ENCODE measurements around the gene MS4A8.

Gene MS4A8

DNA sequence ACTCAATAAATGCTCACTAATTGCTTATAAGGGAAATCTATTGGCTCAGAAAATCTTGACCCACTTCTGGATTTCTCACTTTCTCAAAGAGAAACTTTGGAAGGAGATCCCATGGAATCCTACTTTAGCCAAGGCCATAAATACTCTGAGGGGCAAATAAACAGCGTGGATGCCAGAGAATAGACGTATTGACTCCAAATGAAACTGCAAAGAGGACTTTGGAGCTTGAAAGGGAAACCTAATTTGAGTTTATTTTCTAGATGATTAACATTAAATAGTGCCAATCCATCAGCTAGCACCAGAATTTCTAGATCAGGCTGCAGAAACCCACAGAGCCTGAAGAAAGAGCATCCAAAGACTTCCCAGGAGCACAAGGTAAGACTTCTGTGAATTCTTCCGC lies 25.0 kb downstream of the MS4A8 start, which contains the start of gene MS4A18:
MS4A18 (plus strand) TSS at position 301 of the 400 bp plus-strand sequence.
- 93 to 100% methylated on average over 1 to 3 of the region's 3 CpGs for WGBS, 2 experiments (ENCODE audit: insufficient coverage in 2 of 2)
- Histone ChIP-seq H3K4me3 (ENCODE audit: extremely low read depth, insufficient read depth, low read length, poor library complexity, severe bottlenecking) (no peak within 1 kb of the TSS), H3K4me1 (ENCODE audit: control insufficient read depth, insufficient read depth, low read length, poor library complexity, severe bottlenecking) (no peaks in the 10 kb centered on the region), H3K36me3 (ENCODE audit: control insufficient read depth, insufficient read depth, low read length) (no peaks in the 10 kb centered on the region), H3K9me3 (ENCODE audit: control insufficient read depth, low read length) (no peaks in the 10 kb centered on the region), H3K27ac (ENCODE audit: low read depth, low read length, severe bottlenecking) (no peak within 1 kb of the TSS)

DNA sequence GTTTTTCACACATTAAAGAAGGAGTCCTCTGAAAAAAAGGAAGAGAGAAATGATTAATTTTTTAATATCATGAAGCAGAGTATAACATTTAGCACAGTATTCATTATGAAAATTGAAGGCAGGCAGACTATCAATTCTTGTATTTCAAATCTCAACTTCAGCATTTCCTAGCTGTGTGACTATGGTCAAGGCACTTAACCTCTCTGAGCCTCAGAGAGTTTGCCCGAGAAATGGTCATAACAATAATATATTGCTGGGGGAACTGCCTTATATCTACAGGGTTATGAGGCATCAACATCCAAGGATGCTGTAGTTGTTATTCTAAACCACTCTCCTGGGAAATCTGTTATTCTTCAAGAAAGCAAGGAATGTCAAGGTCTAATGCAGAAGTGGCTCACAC lies 26.2 kb downstream of the MS4A8 start:
- Histone ChIP-seq H3K36me3 (ENCODE audit: control insufficient read depth, insufficient read depth, low read length) (no peaks in the 10 kb centered on the region), H3K9me3 (ENCODE audit: control insufficient read depth, low read length) (no peaks in the 10 kb centered on the region)
- WGBS, 2 experiments (ENCODE audit: insufficient coverage in 2 of 2), result no CpG with 5 or more reads among the region's 1 CpG

DNA sequence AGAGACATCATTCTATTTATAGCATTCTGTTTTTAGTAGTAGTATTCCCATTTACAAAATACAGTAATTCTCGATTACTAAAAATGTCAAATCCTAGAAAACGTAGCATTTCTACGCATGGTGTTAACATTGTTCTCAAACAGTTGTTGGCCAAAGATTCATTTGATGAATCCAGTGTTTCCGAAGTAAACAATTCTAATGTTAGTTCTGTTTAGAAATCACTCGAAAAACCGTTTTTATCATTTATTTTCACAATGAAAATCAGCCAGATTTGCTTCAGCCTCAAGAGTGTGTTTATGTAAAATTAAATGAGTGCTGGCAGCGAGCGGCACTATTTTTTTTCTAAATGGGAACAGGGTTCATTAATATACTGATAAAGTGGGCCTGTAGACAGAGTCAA lies 32.2 kb downstream of the MS4A8 start:
- 80 to 96% methylated on average over 2 to 5 of the region's 8 CpGs for WGBS, 2 experiments (ENCODE audit: insufficient coverage in 2 of 2)
- Histone ChIP-seq H3K4me3 (ENCODE audit: extremely low read depth, insufficient read depth, low read length, poor library complexity, severe bottlenecking) (no peak overlapping the region), H3K9me3 (ENCODE audit: control insufficient read depth, low read length) (no peaks in the 10 kb centered on the region), H3K27ac (ENCODE audit: low read depth, low read length, severe bottlenecking) (no peak overlapping the region), H3K36me3 (ENCODE audit: control insufficient read depth, insufficient read depth, low read length) (no peaks in the 10 kb centered on the region), H3K4me1 (ENCODE audit: control insufficient read depth, insufficient read depth, low read length, poor library complexity, severe bottlenecking) (no peaks in the 10 kb centered on the region)

More for the DNA sequence above, 26.2 kb downstream of the MS4A8 start:
- Histone ChIP-seq H3K4me1 (ENCODE audit: control insufficient read depth, insufficient read depth, low read length, poor library complexity, severe bottlenecking) (no peaks in the 10 kb centered on the region), H3K4me3 (ENCODE audit: extremely low read depth, insufficient read depth, low read length, poor library complexity, severe bottlenecking) (no peak overlapping the region), H3K27ac (ENCODE audit: low read depth, low read length, severe bottlenecking) (no peak overlapping the region)

DNA sequence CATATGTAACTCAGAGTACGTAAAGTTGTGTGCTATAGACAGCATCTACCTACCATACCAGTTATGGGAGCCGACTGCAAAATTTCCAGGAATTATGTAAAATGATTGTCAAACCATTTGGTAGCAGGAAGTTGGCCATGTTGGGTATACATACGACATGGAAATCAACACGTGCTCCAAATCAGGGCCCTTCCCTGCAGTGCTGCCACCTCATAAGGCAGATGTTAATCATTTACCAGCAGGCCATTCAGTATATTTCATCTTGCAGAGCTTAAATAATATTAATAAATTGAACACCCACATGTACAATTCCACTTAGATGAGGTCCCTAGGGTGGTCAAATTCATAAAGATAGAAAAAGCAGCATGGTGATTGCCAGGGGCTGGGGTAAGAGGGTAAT lies 34.9 kb downstream of the MS4A8 start:
- Histone ChIP-seq H3K4me1 (ENCODE audit: control insufficient read depth, insufficient read depth, low read length, poor library complexity, severe bottlenecking) (no peaks in the 10 kb centered on the region), H3K4me3 (ENCODE audit: extremely low read depth, insufficient read depth, low read length, poor library complexity, severe bottlenecking) (no peak overlapping the region), H3K9me3 (ENCODE audit: control insufficient read depth, low read length) (no peaks in the 10 kb centered on the region), H3K27ac (ENCODE audit: low read depth, low read length, severe bottlenecking) (no peak overlapping the region), H3K36me3 (ENCODE audit: control insufficient read depth, insufficient read depth, low read length) (no peaks in the 10 kb centered on the region)
- 70 to 94% methylated on average over 2 of the region's 4 CpGs for WGBS, 2 experiments (ENCODE audit: insufficient coverage in 2 of 2)

DNA sequence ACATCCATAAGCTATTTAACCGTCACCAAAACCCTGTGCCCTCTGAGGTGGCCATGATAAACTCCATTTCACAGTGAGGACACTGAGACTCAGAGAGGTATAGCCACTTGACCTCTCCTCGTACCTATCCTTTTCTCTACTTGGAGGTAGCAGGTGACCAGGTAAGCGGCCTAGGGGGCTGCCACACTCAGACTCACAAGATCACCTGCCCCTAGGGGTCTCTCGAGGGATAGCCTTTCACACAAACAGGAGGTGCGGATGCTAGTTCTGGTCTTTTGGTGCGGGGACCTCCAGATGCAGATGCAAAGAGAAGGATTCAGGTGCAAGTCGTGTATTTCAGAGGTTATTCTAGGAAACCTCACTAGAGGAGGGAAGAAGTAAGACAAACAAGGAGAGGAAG lies 39.7 kb downstream of the MS4A8 start:
- 63 to 78% methylated on average over 3 to 6 of the region's 7 CpGs for WGBS, 2 experiments (ENCODE audit: insufficient coverage in 2 of 2)
- no peak overlapping the region for H3K4me3 ChIP-seq (ENCODE audit: extremely low read depth, insufficient read depth, low read length, poor library complexity, severe bottlenecking)
- H3K4me1 ChIP-seq (ENCODE audit: control insufficient read depth, insufficient read depth, low read length, poor library complexity, severe bottlenecking), result no peaks in the 10 kb centered on the region
- H3K36me3 ChIP-seq (ENCODE audit: control insufficient read depth, insufficient read depth, low read length), result no peaks in the 10 kb centered on the region
- H3K9me3 ChIP-seq (ENCODE audit: control insufficient read depth, low read length), result no peaks in the 10 kb centered on the region
- H3K27ac ChIP-seq (ENCODE audit: low read depth, low read length, severe bottlenecking), result no peak overlapping the region

DNA sequence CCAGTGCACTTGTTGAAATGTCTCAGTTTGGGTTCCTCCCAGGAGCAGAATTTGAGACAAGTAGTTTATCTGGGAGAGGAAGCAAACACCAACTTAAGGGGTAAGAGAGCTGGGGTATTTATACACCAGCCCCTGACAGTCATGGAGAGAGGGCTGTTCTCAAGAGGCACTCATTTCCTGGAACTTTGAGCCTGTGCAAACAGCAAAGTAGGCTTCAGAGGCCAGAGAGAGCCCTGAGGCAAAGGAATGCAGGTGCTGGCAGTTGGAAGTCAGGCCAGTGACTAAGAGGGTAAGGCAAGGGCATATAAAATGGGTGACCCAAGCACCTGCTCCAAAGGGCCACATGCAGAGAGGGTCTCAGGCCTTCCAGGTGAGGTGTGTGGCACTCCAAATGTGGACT lies 41.2 kb downstream of the MS4A8 start:
- no peak overlapping the region for H3K4me3 ChIP-seq (ENCODE audit: extremely low read depth, insufficient read depth, low read length, poor library complexity, severe bottlenecking)
- no peaks in the 10 kb centered on the region for H3K36me3 ChIP-seq (ENCODE audit: control insufficient read depth, insufficient read depth, low read length)
- no peak overlapping the region for H3K27ac ChIP-seq (ENCODE audit: low read depth, low read length, severe bottlenecking)
- no peaks in the 10 kb centered on the region for H3K9me3 ChIP-seq (ENCODE audit: control insufficient read depth, low read length)
- H3K4me1 ChIP-seq (ENCODE audit: control insufficient read depth, insufficient read depth, low read length, poor library complexity, severe bottlenecking), result no peaks in the 10 kb centered on the region

DNA sequence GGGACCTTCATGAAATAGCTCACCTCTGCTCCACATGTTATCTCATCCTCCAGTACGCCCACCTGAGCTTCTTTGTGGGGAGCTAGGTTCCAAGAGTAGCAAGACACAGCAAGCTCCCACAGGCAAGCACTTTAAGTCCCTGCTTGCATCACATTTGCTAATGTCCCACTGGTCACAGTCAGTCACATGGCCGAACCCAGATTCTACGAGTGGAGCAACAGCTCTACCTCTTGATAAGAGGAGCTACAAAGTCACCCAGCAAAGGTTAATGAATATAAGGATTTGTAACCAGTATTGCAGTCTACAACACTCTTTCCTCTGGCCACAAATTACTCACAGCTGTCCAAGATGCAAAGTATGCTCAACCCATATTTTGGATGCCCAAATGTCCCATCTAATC lies 42.0 kb downstream of the MS4A8 start:
- WGBS, 2 experiments (ENCODE audit: insufficient coverage in 2 of 2), result 80 to 86% methylated on average over 1 of the region's 3 CpGs
- Histone ChIP-seq H3K9me3 (ENCODE audit: control insufficient read depth, low read length) (no peaks in the 10 kb centered on the region), H3K27ac (ENCODE audit: low read depth, low read length, severe bottlenecking) (no peak overlapping the region), H3K4me3 (ENCODE audit: extremely low read depth, insufficient read depth, low read length, poor library complexity, severe bottlenecking) (no peak overlapping the region), H3K36me3 (ENCODE audit: control insufficient read depth, insufficient read depth, low read length) (no peaks in the 10 kb centered on the region), H3K4me1 (ENCODE audit: control insufficient read depth, insufficient read depth, low read length, poor library complexity, severe bottlenecking) (no peaks in the 10 kb centered on the region)

DNA sequence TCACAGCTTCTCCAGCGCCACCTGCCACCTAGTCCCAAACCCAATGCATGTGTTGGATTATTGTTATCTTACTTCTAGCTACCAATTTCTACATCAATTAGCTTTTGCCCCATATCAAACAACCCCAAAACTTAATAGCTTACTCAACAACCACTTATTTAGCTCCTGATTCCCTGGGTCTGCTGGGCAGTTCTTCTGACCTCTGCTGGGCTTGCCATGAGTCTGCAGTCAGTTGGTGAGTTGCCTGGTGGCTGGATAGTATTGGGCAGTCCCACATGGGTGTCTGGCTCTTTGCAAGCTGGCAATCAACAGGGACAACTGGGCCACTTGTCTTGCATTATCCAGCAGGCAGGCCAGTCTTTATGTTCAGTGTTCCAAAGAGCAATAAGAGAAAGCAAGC lies 43.6 kb downstream of the MS4A8 start:
- 100% methylated on average over 1 of the region's 1 CpG; no CpG with 5 or more reads in 1 of the 2 experiments for WGBS, 2 experiments (ENCODE audit: insufficient coverage in 2 of 2)
- Histone ChIP-seq H3K4me3 (ENCODE audit: extremely low read depth, insufficient read depth, low read length, poor library complexity, severe bottlenecking) (no peak overlapping the region), H3K9me3 (ENCODE audit: control insufficient read depth, low read length) (no peaks in the 10 kb centered on the region), H3K27ac (ENCODE audit: low read depth, low read length, severe bottlenecking) (no peak overlapping the region), H3K4me1 (ENCODE audit: control insufficient read depth, insufficient read depth, low read length, poor library complexity, severe bottlenecking) (no peaks in the 10 kb centered on the region), H3K36me3 (ENCODE audit: control insufficient read depth, insufficient read depth, low read length) (no peaks in the 10 kb centered on the region)

DNA sequence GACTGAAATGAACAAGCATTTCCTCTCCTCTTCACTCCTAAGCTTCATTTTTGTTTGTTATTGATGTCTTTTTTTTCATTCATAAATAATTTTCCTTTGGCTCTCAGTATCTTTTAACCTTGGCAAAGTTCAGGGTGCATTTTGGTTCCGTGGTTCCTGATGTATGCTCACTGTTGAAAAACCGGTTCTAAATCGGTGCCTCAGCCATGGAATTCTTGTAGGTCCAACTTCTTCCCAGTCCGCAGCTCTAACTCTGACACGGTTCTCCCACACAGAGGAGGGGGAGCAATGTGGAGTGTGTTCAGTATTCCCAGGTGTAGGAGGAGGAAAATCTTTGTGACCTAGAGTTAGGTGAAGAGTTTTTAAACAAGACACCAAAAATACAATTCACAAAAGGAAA lies 44.7 kb downstream of the MS4A8 start:
- no peak overlapping the region for H3K27ac ChIP-seq (ENCODE audit: low read depth, low read length, severe bottlenecking)
- H3K9me3 ChIP-seq (ENCODE audit: control insufficient read depth, low read length), result no peaks in the 10 kb centered on the region
- H3K4me3 ChIP-seq (ENCODE audit: extremely low read depth, insufficient read depth, low read length, poor library complexity, severe bottlenecking), result no peak overlapping the region
- H3K36me3 ChIP-seq (ENCODE audit: control insufficient read depth, insufficient read depth, low read length), result no peaks in the 10 kb centered on the region
- 60 to 83% methylated on average over 2 to 4 of the region's 5 CpGs for WGBS, 2 experiments (ENCODE audit: insufficient coverage in 2 of 2)
- no peaks in the 10 kb centered on the region for H3K4me1 ChIP-seq (ENCODE audit: control insufficient read depth, insufficient read depth, low read length, poor library complexity, severe bottlenecking)

DNA sequence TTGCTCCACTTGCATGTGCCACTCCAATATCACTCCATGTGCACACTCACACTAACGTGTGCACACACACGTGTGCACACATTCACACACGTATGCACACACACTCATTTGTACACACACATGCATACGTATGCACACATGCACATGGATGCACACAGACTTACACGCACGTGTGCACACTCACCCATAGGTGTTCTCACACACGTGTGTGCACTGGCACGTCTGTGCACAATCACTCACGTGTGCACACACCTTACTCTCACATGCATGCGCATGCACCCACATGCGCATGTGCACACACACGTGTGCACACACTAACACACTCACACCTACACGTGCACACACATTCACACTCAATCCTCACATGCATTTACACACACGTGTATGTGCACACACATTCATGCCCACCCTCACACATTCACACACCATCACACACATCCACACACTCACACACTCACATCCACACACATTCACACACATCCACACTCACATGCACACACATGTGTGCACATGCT lies 48.0 kb downstream of the MS4A8 start:
- Histone ChIP-seq H3K4me1 (ENCODE audit: control insufficient read depth, insufficient read depth, low read length, poor library complexity, severe bottlenecking) (no peaks in the 10 kb centered on the region), H3K27ac (ENCODE audit: low read depth, low read length, severe bottlenecking) (no peak overlapping the region), H3K9me3 (ENCODE audit: control insufficient read depth, low read length) (no peaks in the 10 kb centered on the region), H3K36me3 (ENCODE audit: control insufficient read depth, insufficient read depth, low read length) (no peaks in the 10 kb centered on the region), H3K4me3 (ENCODE audit: extremely low read depth, insufficient read depth, low read length, poor library complexity, severe bottlenecking) (no peak overlapping the region)
- 88 to 93% methylated on average over 14 of the region's 14 CpGs for WGBS, 2 experiments (ENCODE audit: insufficient coverage in 2 of 2)

DNA sequence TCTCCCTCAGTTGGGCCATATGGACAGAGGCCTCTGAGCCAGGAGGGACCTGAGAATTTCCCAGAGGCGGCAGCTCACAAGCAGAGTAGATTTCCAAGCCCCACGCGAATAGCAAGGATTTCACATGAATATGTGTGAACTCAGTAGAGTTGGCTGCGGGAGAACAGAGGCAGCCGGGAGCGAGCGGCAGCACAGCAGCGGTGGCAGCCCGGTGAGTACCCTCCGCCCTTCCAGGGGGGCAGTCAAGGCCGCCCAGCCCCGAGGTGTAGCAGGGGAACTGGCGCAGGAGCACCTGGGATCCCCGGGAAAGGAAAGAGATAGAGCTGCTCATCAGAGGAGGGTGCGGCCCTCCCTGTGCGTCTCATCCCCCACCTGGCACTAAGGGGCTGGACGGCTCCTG lies 48.8 kb downstream of the MS4A8 start:
- no peaks in the 10 kb centered on the region for H3K9me3 ChIP-seq (ENCODE audit: control insufficient read depth, low read length)
- no peak overlapping the region for H3K4me3 ChIP-seq (ENCODE audit: extremely low read depth, insufficient read depth, low read length, poor library complexity, severe bottlenecking)
- H3K27ac ChIP-seq (ENCODE audit: low read depth, low read length, severe bottlenecking), result no peak overlapping the region
- H3K4me1 ChIP-seq (ENCODE audit: control insufficient read depth, insufficient read depth, low read length, poor library complexity, severe bottlenecking), result no peaks in the 10 kb centered on the region
- 85 to 93% methylated on average over 13 to 14 of the region's 17 CpGs for WGBS, 2 experiments (ENCODE audit: insufficient coverage in 2 of 2)
- H3K36me3 ChIP-seq (ENCODE audit: control insufficient read depth, insufficient read depth, low read length), result no peaks in the 10 kb centered on the region
